Hematopoietic multipotent progenitor cell treated with erythropoietin and hydrocortisone succinate and interleukin-3 and kit ligand, for 17 days (in vitro differentiated cells): Measurements from ENCODE around the gene H3-3A.

Experiments
- DNase-seq: peaks from one replicate; pipeline ENCODE4 v3.0.0-alpha.2; 2015; ENCODE audit warnings: low spot score

The H3-3A gene

DNA sequence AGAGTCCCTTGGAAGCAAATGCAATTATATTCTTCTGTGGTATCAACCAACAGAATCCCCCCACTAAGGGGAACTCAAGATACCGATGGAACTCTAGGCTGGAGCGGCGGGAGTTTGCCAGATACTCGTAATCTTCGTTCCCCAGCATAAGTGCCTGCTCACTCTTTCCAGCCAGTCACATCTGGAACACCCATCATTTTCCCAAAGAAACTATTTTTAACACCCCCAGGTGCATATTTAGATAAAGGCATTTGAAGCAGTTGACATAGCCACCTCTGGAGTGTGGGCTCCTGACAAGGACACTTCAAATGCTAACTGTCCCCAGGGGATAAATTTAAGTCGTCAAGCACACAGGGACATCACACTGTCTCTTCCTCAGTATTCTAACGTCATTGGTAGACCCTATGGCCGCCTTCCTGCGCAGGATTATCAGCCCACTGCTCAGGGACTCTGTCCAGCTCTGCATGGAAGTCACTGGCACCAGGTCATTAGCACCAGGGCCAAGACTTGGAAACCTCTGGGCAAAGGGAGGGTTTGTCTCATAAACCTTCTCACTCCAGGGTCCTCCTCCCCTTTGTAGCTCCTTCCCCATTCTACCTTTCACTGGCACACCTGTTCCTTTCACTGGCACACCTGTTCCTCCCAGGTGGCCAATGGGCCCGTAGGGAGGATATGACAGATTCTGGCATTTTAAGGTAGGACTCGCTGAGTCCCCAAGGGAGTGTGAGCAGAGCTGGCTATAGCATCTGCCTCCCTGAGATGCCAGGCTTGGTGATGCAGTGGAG, 48.8 kb downstream of the H3-3A start:
- no peak for DNase-seq

DNA sequence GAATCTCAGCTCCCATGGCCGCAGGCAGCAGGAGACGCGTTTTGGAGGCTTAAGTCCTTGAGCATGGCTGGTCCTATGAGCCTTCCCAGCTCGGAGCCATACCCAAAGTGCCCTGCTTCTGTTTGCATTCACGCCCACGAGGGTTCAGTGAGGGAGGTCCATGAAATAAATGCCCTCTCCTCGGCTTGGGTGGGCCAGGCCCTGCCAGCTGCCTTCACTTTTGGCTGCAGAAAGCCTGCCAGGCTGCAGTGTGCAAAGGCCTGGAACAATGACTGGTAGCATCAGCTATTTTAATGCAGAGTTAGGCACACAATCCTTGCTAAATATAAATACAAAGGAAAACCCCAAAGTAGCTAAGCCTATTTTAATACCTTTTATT, 49.4 kb downstream of the H3-3A start:
- DNase-seq: no peak

DNA sequence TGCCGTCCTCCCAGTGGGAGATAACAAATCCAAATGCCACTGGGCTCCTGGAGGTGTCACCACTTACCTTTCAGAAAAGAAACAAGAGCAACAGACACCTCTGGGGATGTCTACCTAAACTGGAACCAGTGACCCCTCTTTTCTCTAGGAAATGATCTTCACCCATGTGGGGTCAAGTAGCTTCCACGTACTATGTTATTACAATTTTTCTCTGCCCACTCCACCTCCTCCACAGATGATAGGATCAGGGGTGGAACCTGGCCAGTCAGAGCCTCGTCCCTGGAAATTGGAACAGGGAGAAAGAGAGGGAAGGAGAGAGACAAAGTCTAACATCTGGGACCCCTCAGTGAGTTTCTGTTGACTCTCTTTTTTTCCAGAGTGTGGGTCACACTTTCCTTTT, 50.1 kb downstream of the H3-3A start:
- no peak for DNase-seq

DNA sequence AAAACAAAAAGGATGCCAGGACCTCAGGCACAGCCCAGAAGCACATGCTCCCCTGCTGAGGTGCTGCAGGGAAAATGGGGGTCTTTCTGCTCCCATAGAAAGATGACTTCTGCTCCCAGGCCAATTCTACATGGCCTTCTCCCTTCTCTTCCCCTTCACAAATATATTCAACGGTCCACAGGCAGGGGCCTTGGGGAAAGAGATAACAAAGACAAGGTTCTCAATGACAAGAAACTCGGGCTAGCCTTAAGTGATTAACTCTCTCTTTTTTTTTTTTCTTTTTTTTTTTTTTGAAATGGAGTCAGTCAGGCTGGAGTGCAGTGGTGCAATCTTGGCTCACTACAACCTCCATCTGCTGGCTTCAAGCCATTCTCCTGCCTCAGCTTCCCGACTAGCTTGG, 54.2 kb downstream of the H3-3A start:
- DNase-seq: no peak

DNA sequence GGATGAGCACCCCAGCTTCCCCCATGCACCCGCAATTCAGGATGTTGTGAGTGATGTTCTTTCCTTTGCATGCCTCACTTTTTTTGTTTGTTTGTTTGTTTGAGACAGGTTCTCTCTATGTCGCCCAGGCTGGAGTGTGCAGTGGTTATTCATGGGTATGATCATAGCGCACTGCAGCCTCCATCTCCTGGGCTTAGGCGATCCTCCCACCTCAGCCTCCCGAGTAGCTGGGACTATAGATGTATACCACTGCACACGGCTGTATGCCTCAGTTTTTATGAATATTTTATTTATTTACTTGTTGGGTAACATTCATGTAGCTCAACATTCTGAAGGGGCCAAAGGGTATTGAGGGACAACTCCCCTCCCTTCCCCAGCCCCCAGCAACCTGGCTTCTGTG, 54.8 kb downstream of the H3-3A start:
- DNase-seq: no peak

DNA sequence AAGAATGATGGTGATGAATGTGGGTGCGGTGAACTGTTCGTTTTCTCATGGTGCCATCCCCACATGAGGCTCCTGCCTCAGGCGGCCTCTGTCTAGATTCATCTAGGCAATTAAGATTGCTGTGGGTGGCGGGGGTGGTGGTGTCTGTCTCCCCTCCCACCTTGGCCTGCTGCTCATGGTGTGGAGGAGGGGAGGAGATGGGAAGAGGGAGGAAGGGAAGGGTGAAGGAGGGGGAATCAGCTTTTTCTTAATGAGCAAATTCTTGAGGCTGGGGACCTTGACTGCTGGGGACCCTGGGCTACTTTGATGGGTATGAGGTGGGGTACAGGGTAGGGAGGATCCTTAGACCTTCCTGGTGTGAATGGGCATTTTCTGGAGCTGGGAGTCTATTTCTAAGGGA, 55.8 kb downstream of the H3-3A start:
- DNase-seq: no peak

DNA sequence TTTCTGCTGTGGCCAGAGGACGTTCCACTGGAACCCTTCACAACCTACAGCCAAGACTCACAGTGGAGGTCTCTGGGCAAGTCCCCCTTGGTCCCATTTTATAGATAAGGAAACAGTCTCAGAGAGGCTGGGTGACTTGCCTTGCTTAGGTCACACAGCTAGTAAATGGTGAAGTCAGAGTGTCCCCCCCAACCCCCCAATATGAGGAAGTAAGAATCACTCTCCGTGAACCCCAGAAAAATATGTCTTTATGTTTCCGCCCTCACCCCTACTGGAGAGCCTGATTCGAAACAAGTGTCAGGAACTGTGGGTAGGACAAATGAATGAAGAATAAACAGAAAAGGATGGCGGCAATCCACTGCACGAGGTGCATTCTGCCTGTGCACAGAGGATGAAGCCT, 56.7 kb downstream of the H3-3A start:
- no peak for DNase-seq

DNA sequence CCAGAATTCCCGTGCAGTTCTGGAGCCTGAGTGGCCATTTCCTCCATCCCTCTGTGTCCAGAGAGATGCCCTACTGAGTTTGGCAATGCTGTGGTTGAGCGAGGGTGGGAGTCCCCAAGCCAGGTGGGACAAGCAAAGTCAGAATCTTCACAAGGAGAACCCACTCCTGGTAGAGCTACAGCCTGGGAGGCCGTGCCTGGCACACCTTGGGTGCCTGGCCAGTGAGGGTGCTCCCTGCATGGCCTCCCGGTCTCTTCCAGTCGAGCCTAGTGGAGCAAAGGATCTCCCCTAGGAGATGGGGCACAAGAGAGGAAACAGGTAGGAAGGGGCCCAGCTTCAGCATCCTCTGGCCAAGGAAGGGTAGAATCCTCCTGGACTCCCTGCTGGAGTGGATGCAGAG, 57.9 kb downstream of the H3-3A start:
- DNase-seq: no peak

DNA sequence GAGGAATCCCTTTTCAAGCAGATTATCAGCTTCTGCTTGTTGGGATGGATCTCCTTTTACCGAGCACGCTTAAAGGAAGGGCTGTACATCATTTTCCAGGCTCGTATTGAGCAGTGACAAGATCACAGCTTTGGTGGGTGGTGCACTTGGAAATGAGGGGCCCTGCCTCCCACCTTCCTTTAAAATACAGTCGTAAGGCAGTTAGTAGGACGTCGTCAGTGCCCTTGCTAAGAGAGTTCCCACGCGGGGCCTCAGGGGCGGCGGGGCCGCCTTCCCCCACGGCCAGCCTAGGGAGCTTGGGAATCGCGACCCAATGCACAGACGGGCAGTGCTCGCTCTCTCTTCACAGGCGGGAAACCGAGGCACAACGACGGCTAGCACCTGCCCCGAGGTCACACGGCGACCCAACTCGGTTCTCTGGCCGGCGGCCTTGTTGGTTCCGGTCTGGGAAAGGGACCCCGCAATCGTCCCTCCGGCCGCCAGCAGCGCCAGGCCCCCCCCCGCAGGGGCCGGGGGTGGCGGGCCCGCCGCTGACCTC, 58.6 kb downstream of the H3-3A start:
- no peak for DNase-seq
